Measurements from ENCODE around the gene EDA.
"Not testable (repeated sequence)": the region's sequence is repeated elsewhere in the genome, so short reads cannot be mapped to it uniquely, and the experiment has no call there.

EDA gene

GRCh38 chrX:69969460-69969859 lies 353.5 kb downstream of the EDA start:
- H3K27ac ChIP-seq, result no peak overlapping the region
- TF ChIP-seq CTCF (conservative IDR thresholded peaks at IDR 0.05), result no peak

GRCh38 chrX:69987691-69988090 lies 371.8 kb downstream of the EDA start:
- no peak for TF ChIP-seq CTCF (conservative IDR thresholded peaks at IDR 0.05)
- no peak overlapping the region for H3K27ac ChIP-seq

- no peak for TF ChIP-seq CTCF (conservative IDR thresholded peaks at IDR 0.05)
- H3K27ac ChIP-seq, result no peak overlapping the region
These were observed 373.1 kb downstream of the EDA start for GRCh38 chrX:69988955-69989394.

- TF ChIP-seq CTCF (conservative IDR thresholded peaks at IDR 0.05), result no peak
- no peak overlapping the region for H3K27ac ChIP-seq
These were observed 375.8 kb downstream of the EDA start for GRCh38 chrX:69991685-69992084.

- no peak overlapping the region for H3K27ac ChIP-seq
- no peak for TF ChIP-seq CTCF (conservative IDR thresholded peaks at IDR 0.05)
These were observed 377.6 kb downstream of the EDA start for GRCh38 chrX:69993494-69993893.

- TF ChIP-seq CTCF (conservative IDR thresholded peaks at IDR 0.05), result no peak
- no peak overlapping the region for H3K27ac ChIP-seq
These were observed 379.6 kb downstream of the EDA start for GRCh38 chrX:69995362-69996112.

GRCh38 chrX:69996113-69996468 lies 380.2 kb downstream of the EDA start:
- TF ChIP-seq CTCF (conservative IDR thresholded peaks at IDR 0.05), result no peak
- no peak overlapping the region for H3K27ac ChIP-seq

GRCh38 chrX:69998299-69998698 lies 382.4 kb downstream of the EDA start:
- not testable (repeated sequence) for H3K27ac ChIP-seq

All from VCaP (cell line).